Mesenteric fat pad (tissue), 1 donor: ENCODE measurements around the gene REXO4. TPM values are rescaled to one million over a fixed set of nuclear protein-coding genes. Genes with fewer than 3 reads are reported as not detected.
"Not testable (repeated sequence)": the region's sequence is repeated elsewhere in the genome, so short reads cannot be mapped to it uniquely, and the experiment has no call there.

Experiments
- DNase-seq: peaks from one replicate; pipeline ENCODE4 v3.0.0-alpha.2; 2020; ENCODE audit warnings: low spot score
- total RNA-seq: library from RNA; stranded (reverse); fragmentation: NEBNext Ultra II Directional; extraction: Animal tissue kit (Norgen Biotek cat#: 25700); gene quantifications from one replicate; pipeline ENCODE4 v1.2.1, GENCODE V29; 2021
- donor health status: DM: yes; HTN: yes; CAD: no.

Gene REXO4
- total RNA-seq, 1 donor from 2014 or later: 13.1 TPM

DNA sequence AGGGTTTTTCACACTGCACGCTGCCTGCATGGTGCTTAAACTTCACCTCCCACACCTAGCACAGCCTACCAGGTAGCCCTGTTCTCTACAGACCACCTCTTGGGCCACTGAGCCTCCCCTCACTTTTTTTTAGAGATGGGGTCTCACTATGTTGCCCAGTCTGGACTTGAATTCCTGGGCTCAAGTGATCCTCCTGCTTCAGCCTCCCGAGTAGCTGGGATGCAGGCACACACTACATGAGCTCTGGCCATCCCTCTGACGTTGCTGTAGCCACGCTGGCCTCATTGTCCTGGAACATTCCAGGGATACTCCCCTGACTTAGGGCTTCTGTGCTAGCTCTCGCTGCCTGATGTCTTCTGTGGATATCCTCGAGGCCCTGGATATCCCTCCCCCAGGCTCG is 34.8 kb upstream of the REXO4 start:
- no peak for DNase-seq

DNA sequence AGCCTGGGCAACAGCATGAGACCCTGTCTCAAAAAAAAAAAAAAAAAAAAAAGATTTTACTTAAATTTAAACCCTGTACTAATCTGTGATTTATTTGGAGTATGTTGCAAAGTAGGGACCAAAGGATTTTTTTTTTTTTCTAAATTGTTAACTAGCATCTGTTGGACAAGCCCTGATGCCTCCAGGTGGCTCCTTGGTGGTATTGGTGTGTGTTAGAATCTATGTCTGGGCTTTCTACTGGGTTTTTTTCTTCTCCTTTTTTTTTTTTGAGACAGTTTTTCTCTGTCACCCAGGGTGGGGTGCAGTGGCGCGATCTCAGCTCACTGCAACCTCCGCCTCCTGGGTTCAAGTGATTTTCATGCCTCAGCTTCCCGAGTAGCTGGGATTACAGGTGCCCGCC is 34.1 kb upstream of the REXO4 start:
- DNase-seq: not testable (repeated sequence)

GRCh38 chr9:133449760-133450159 is 31.9 kb upstream of the REXO4 start:
- DNase-seq: no peak

GRCh38 chr9:133448487-133448972 is 30.7 kb upstream of the REXO4 start:
- DNase-seq: no peak

DNA sequence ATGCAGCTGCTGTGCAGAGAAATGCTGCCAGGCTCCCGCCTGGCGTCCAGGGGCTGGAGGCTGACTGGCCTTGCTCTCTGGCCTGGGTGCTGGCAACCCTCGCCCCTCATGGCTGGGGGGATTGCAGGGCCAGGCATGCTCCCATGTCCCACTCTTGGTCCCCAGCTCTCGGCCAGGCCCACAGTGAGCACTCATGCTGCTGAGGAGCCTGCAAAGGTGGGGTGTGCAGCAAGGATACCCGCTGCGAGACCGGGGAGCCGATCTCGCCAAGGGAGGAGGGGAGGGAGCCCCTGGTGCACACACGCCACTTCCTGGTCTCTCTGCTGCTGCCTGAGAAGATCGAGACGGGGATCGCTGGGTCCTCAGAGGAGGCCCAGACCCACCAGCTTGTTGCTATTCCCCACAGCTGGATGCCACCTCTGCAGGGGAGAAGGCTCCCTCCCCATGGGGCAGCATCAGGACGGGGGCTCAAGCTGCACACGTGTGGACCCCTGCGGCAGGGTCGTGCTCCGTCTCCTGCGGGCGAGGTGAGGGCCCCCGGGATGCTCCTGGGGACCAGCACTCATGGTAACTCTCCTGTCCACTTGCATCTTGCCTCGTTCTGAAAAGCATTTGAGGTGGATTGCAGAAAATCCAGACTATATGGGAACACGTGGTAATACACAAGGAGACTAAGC is 27.6 kb upstream of the REXO4 start:
- DNase-seq: no peak

DNA sequence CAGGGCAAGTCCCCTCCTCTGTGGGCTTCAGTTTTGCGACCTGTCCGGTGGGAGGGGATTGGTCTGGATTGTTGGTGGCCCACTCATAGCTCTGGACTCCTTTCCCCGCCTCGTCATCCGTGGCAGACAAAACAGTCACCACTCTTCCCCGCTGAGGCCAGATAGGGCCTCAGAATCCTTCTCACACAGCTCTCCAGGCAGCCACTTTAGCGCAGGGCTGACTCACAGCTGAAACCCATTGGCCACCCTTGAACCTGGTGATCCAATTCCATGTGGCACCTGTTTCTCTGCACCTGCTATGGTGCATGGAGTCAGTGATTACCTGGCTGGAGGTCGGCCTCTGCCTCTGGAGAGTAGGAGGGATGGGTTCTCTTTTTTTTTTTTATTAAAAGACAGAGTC is 26.2 kb upstream of the REXO4 start:
- no peak for DNase-seq

DNA sequence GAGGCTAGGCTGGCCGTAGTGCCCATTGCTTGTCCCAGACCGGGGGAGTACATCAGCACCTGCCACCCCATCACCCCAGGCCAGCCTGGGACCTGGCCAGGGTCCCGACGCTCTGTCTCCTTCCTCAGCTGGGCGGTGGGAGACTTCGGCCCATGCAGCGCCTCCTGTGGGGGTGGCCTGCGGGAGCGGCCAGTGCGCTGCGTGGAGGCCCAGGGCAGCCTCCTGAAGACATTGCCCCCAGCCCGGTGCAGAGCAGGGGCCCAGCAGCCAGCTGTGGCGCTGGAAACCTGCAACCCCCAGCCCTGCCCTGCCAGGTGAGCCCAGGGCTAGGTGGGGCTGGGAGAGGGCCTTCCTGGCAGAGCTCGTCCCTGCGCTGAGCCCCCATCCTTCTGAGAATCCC is 25.4 kb upstream of the REXO4 start:
- no peak for DNase-seq

DNA sequence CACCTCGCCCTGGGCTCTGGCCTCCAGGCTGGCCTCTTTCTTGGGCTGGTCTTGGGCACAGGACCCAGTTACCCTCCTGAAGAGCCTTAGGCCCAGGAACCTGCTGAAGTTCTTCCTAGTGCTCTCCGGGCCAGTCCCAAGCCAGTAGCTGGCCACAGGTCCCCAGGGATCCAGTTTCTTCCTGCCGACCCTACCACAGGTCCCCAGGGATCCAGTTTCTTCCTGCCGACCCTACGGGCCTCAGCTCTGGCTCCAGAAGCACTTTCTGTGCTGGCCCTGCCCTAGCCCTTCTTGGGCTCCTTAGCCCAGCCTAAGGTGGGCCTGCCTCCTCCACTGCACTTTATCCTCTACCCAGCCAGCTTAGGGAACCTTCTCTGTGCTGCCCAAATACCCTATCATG is 23.8 kb upstream of the REXO4 start:
- DNase-seq: no peak

DNA sequence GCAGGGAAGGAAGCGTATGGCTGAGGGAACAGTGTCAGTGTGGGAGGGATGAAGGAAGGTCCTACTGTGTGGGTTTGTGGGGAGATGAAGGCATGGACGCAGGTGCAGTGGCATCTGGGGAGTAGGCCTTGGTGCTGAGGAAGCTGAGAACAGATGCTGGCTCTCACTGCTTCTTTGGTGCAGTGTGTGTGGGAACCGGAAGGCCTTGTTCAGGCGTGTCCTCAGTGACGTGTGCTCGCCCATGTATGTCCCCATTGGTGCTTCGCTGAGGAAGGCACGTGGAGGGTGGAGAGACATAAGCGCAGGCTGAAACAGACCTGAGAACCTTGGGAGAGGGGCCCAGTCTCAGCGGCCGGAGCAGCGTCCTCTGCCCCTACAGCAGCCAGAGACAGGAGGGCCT is 23.1 kb upstream of the REXO4 start:
- no peak for DNase-seq

GRCh38 chr9:133439337-133439736 is 21.5 kb upstream of the REXO4 start:
- DNase-seq: no peak

- no peak for DNase-seq
These were observed 20.1 kb upstream of the REXO4 start for GRCh38 chr9:133437753-133438531.

GRCh38 chr9:133436681-133437080 is 18.9 kb upstream of the REXO4 start:
- no peak for DNase-seq

- DNase-seq: no peak
These were observed 15.6 kb upstream of the REXO4 start for GRCh38 chr9:133433351-133433843.

DNA sequence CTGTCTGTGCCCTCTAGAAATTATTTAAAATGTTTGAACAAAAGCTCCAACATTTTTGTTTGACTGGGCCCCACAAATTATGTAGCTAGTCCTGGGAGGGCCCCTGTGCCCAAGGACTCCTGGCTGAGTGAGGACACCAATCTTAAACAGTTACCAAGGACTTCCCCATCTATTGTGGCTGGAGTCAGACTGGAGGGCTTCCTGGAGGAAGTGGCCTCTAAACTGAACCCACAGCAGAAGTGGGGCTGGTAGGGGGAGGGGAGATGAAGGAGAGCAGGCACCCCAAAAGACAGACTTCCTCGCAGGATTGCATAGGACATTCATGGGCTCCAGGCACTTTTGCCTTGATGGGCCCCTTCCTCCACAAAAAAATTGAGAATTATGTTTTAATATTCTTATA is 12.4 kb upstream of the REXO4 start:
- DNase-seq: no peak

DNA sequence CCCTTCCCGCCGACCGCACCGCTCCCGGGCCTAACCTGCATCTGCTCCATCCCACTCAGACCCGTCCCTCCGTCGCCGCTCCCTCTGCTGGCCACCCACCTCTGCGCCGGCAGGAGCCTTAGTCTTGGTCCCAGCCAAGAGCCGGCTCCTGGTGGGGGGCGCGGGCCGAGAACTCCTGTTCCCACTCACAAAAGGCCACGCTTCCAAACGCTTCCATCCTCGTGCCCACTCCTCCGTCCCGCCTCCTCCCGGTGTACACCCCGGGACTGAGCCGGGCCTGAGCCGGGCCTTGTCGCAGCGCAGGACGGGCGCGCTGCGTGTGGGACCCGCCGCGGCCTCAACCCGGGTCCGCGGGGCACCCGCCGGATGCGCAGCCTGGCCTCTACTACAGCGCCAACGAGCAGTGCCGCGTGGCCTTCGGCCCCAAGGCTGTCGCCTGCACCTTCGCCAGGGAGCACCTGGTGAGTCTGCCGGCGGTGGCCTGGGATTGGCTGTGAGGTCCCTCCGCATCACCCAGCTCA is 11.9 kb upstream of the REXO4 start:
- no peak for DNase-seq

DNA sequence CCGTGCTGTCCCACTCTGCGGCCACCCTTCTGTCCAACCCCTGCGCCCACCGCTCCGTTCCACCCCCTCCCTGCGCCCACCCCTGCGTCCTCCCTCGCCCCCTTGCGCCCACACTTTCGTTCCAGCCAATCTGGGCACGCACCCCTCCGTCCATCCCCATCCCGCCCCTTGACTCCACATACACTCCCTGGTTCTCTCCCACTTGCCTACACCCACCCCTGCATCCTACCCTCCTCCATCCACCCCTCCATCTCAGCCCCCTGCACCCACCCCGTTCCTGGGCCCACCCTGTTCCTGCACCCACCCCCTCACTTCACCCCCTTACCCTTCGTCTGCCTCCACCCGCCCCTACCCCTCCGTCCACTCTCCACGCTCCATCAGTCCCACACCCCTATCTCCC is 11.4 kb upstream of the REXO4 start:
- no peak for DNase-seq

- DNase-seq: no peak
These were observed 10.8 kb upstream of the REXO4 start for GRCh38 chr9:133428617-133429101.

GRCh38 chr9:133427658-133428348 is 10.0 kb upstream of the REXO4 start:
- no peak for DNase-seq

DNA sequence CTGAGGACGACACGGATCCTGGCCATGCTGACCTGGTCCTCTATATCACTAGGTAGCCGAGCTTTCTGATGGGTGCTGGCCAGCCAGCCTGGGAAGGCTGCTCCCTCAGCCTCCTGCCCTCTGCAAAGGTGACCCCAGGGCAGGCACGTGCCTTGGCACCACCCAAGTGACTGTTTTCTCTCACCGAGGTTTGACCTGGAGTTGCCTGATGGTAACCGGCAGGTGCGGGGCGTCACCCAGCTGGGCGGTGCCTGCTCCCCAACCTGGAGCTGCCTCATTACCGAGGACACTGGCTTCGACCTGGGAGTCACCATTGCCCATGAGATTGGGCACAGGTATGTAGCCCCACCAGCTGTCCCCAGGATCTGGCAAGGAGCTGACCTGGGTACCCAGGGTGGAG is 8.2 kb upstream of the REXO4 start:
- no peak for DNase-seq

- no peak for DNase-seq
These were observed 7.3 kb upstream of the REXO4 start for GRCh38 chr9:133425049-133425632.

- no peak for DNase-seq
These were observed 6.4 kb upstream of the REXO4 start for GRCh38 chr9:133424187-133424586.
